GM19099 (cell line): ENCODE measurements around the gene WSB1.

ENCODE experiments used
- POLR2A ChIP-seq: IDR thresholded peaks from 3 replicates; pipeline ENCODE4 v1.6.1; 2011; ENCODE audit warnings: low read depth; ENCODE audit not compliant: insufficient read length; ENCODE audit errors: extremely low read depth

Gene WSB1

GRCh38 chr17:27268394-27269085, 25.4 kb upstream of the WSB1 start:
- TF ChIP-seq POLR2A, result no peak

- TF ChIP-seq POLR2A, result no peak
Observed at GRCh38 chr17:27269201-27269600, 24.7 kb upstream of the WSB1 start.

- no peak for TF ChIP-seq POLR2A
Observed at GRCh38 chr17:27269974-27270373, 23.9 kb upstream of the WSB1 start.

- no peak for TF ChIP-seq POLR2A
Observed at GRCh38 chr17:27276653-27277156, 17.2 kb upstream of the WSB1 start.

GRCh38 chr17:27280527-27280926, 13.4 kb upstream of the WSB1 start:
- TF ChIP-seq POLR2A, result no peak

GRCh38 chr17:27281438-27281837, 12.5 kb upstream of the WSB1 start:
- no peak for TF ChIP-seq POLR2A

- no peak for TF ChIP-seq POLR2A
Observed at GRCh38 chr17:27282054-27282551, 11.8 kb upstream of the WSB1 start.

- no peak for TF ChIP-seq POLR2A
Observed at GRCh38 chr17:27283060-27283459, 10.9 kb upstream of the WSB1 start.

- TF ChIP-seq POLR2A, result no peak
Observed at GRCh38 chr17:27283751-27284150, 10.2 kb upstream of the WSB1 start.

GRCh38 chr17:27284811-27285415, 9.0 kb upstream of the WSB1 start:
- TF ChIP-seq POLR2A, result no peak

- no peak for TF ChIP-seq POLR2A
Observed at GRCh38 chr17:27285516-27285915, 8.4 kb upstream of the WSB1 start.

- no peak for TF ChIP-seq POLR2A
Observed at GRCh38 chr17:27288183-27288582, 5.7 kb upstream of the WSB1 start.

- TF ChIP-seq POLR2A, result no peak
Observed at GRCh38 chr17:27289856-27290255, 4.1 kb upstream of the WSB1 start.

GRCh38 chr17:27290916-27291598, 2.9 kb upstream of the WSB1 start:
- no peak for TF ChIP-seq POLR2A

- no peak for TF ChIP-seq POLR2A
Observed at GRCh38 chr17:27293359-27293897, 486 bp upstream of the WSB1 start.

- peak; percentile 29 for TF ChIP-seq POLR2A
Observed at GRCh38 chr17:27294689-27295630, 1.0 kb downstream of the WSB1 start.
